ENCODE results near the gene GRK7. TPM values are rescaled to one million over a fixed set of nuclear protein-coding genes. Genes with fewer than 3 reads are reported as not detected.

Gene GRK7
- total RNA-seq, 4 donors from 2014 or later = 0.34 TPM; not detected in 3

DNA sequence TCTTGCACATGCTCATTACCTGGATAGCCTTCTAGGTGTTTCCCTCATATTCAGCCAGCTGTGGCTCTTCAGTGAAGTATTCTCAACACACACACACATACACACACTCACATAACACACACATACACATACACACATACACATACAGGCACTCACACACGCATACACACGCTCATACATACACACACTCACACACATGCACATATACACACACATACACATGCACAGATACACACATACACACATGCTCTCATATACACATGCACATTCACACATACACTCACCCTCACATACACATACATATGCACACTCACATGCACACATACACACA lies 41.2 kb downstream of the GRK7 start:
- DNase-seq (ENCODE audit: low spot score in 2 of 2) = no peak
- H3K4me3 ChIP-seq (ENCODE audit: low read depth, poor library complexity, severe bottlenecking) = no peak overlapping the region
- TF ChIP-seq, protein P1, sequence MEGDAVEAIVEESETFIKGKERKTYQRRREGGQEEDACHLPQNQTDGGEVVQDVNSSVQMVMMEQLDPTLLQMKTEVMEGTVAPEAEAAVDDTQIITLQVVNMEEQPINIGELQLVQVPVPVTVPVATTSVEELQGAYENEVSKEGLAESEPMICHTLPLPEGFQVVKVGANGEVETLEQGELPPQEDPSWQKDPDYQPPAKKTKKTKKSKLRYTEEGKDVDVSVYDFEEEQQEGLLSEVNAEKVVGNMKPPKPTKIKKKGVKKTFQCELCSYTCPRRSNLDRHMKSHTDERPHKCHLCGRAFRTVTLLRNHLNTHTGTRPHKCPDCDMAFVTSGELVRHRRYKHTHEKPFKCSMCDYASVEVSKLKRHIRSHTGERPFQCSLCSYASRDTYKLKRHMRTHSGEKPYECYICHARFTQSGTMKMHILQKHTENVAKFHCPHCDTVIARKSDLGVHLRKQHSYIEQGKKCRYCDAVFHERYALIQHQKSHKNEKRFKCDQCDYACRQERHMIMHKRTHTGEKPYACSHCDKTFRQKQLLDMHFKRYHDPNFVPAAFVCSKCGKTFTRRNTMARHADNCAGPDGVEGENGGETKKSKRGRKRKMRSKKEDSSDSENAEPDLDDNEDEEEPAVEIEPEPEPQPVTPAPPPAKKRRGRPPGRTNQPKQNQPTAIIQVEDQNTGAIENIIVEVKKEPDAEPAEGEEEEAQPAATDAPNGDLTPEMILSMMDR (IDR thresholded peaks at IDR 0.05) = no peak
- TF ChIP-seq POLR2A (IDR thresholded peaks at IDR 0.05) = no peak
- WGBS, 2 donors = 92 to 93% methylated on average over 2 of the region's 2 CpGs
- intact Hi-C loops (cut with DNase I; ENCODE audit: low total_unique reads) = no loop called here

DNA sequence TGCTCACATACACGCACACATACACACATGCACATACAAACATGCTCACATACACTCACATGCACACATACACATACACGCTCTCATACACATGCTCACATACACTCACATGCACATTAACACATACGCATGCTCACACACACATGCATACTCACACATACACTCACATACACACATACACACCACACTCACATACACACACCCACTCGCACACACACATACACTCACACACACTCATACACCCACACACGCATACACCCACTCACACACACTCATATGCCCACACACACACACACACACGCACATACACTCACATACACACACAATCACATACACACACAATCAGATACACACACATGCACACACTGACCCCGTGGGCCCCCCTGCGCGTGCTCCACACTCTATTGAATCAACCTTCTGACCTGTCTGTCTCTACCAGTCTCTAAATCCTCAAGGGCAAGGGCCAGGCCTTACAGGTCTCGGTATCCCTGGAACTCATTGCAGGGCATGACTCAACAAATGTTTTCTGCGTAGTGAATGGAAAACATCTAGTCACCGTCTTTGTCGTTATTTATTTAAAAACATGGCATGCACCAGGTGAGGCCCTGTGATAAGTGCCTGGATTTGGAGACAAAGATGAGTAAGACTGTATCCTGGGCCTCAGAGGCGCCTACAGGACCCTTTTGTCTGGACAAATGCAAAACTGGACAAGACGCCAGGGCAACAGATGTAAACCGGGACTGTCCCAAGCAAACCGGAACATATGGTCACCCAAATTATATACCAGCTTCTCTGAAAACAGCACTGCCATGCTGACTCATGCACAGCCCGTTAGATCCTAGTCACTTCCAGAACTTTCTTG lies 41.8 kb downstream of the GRK7 start:
- no peak for DNase-seq (ENCODE audit: low spot score in 2 of 2)
- intact Hi-C loops (cut with DNase I; ENCODE audit: low total_unique reads) = no loop called here
- 79% methylated on average over 18 of the region's 18 CpGs for WGBS, 2 donors
- TF ChIP-seq, protein P1 (IDR thresholded peaks at IDR 0.05) = no peak
- TF ChIP-seq POLR2A (IDR thresholded peaks at IDR 0.05) = no peak
- H3K4me3 ChIP-seq (ENCODE audit: low read depth, poor library complexity, severe bottlenecking) = no peak overlapping the region

DNA sequence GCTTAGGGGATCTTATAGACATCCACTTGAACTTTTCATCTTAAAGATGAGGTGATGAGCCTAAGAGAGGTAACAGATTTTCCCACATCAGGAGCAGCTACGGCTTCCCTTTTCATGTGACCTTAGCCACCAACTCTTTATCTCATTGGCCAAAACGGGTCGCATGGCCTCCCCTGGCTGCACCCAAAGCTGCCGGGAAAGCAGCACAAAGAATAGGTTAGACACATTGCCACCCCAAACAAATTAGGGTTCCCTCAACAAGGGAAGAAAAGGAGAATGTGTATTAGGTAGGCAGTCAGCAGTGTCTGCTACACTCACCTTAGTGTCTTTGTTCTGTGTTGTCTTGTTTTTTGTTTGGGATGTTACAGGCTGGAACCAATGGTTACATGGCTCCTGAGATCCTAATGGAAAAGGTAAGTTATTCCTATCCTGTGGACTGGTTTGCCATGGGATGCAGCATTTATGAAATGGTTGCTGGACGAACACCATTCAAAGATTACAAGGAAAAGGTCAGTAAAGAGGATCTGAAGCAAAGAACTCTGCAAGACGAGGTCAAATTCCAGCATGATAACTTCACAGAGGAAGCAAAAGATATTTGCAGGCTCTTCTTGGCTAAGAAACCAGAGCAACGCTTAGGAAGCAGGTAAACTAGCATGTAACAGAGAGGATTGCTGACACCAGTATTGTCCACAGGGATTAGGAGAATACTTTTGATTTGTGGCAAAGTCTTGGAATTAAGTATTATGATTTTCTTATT lies 44.2 kb downstream of the GRK7 start:
- DNase-seq (ENCODE audit: low spot score in 2 of 2) = no peak
- TF ChIP-seq, protein P1 (IDR thresholded peaks at IDR 0.05) = no peak
- no peak for TF ChIP-seq POLR2A (IDR thresholded peaks at IDR 0.05)
- intact Hi-C loops (cut with DNase I; ENCODE audit: low total_unique reads) = no loop called here
- no peak overlapping the region for H3K4me3 ChIP-seq (ENCODE audit: low read depth, poor library complexity, severe bottlenecking)
- 84 to 87% methylated on average over 7 of the region's 7 CpGs for WGBS, 2 donors

DNA sequence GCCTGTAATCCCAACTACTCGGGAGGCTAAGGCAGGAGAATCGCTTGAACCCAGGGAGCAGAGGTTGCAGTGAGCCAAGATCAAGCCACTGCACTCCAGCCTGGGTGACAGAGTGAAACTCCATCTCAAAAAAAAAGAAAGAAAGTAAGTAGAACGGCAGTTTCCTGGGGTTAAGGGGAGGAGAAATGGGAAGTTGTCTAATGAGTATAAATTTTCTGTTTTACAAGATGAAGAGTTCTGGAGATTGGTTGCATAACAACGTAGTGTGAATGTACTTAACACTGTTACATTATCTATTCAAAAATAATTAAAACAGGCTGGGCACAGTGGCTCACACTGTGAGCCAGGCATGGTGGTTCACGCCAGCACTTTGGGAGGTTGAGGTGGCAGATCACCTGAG lies 45.4 kb downstream of the GRK7 start:
- no peak for DNase-seq (ENCODE audit: low spot score in 2 of 2)
- intact Hi-C loops (cut with DNase I; ENCODE audit: low total_unique reads) = no loop called here
- no peak overlapping the region for H3K4me3 ChIP-seq (ENCODE audit: low read depth, poor library complexity, severe bottlenecking)
- 55 to 67% methylated on average over 5 of the region's 5 CpGs for WGBS, 2 donors
- no peak for TF ChIP-seq POLR2A (IDR thresholded peaks at IDR 0.05)

DNA sequence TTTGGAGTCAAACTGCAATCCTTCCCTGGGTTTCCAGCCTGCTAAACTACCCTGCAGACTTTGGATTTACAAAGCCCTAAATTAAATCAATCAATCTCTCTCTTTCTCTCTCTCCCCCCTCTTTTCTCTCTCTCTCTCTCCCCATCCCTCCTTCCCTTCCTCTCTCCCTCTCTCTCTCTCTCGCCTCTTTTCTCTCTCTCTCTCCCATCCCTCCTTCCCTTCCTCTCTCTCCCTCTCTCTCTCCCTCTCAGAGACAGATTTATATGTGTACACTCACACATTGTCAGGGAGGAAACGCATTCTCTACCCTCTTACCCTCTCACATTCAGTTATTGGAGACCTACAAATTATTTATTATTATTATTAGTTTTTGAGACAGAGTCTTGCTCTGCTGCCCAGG lies 47.0 kb downstream of the GRK7 start:
- WGBS, 2 donors = 90 to 98% methylated on average over 2 of the region's 2 CpGs
- intact Hi-C loops (cut with DNase I; ENCODE audit: low total_unique reads) = no loop called here
- no peak for DNase-seq (ENCODE audit: low spot score in 2 of 2)
- TF ChIP-seq, protein P1 (IDR thresholded peaks at IDR 0.05) = no peak
- no peak for TF ChIP-seq POLR2A (IDR thresholded peaks at IDR 0.05)
- no peak overlapping the region for H3K4me3 ChIP-seq (ENCODE audit: low read depth, poor library complexity, severe bottlenecking)

DNA sequence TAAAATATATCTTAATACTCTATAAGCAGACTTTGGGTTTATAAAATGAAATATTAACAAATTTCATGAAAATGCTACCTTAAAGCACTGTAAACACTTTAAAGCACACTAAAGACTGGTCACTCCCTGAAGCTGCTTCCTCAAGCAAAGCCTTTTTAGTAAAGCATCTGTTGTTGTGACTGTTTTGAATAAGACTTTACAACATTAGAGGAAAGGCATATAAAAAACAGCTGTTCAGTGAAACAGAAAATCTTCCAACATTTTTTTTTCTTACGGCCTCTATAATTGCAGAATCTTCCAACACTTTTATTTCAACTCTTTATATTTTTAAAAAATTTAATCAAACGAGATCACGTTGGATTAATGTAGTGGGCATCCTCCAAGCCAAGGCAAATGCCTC lies 48.1 kb downstream of the GRK7 start:
- H3K4me3 ChIP-seq (ENCODE audit: low read depth, poor library complexity, severe bottlenecking) = no peak overlapping the region
- no peak for DNase-seq (ENCODE audit: low spot score in 2 of 2)
- intact Hi-C loops (cut with DNase I; ENCODE audit: low total_unique reads) = no loop called here
- 63 to 65% methylated on average over 3 of the region's 3 CpGs for WGBS, 2 donors
- no peak for TF ChIP-seq POLR2A (IDR thresholded peaks at IDR 0.05)
- TF ChIP-seq, protein P1 (IDR thresholded peaks at IDR 0.05) = no peak

All from lower leg skin (tissue), 4 donors.